ENCODE data around the gene IGHMBP2.

Gene IGHMBP2

DNA sequence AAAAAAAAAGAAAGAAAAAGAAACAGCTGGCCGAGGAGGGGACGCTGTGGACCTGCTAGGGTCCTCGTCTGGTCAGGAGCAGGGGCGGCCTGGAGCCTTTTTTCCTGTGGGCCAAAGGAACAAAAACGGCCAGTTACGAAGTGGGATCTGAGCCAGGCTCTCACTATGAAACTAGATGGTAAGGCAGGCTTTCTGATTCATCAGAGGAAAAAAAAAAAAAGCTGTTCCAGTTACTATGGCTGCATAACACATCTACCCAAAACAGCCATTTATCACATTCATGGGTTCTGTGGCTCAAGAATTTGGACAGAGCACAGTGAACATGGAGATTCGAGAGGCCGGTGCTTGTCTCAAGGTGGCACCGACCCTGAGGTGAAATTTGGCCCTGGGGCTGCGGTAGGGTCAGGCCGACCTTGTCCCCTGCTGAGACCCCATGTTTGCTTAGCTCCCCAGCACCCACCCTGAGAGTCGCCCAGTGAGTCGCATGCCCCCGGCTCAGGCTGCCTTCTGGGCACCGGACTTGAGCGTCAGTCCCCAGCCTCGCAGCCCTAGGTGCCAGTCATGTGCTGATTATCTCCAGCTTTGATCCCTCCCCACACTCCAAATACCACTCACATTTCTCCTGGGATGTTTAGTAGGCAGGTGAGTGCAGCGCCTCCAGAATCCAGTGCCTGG lies 42.9 kb downstream of the IGHMBP2 start:
- Histone ChIP-seq H3K9me3 (ENCODE audit: insufficient read depth, low read length) (no peaks in the 10 kb centered on the region), H3K27me3 (ENCODE audit: low read length) (no peaks in the 10 kb centered on the region), H4K20me1 (ENCODE audit: low read depth, low read length) (no peaks in the 10 kb centered on the region), H3K79me2 (ENCODE audit: insufficient read depth, low read length) (no peaks in the 10 kb centered on the region), H3K27ac (ENCODE audit: low read depth, low read length) (no peak overlapping the region), H3K9me2 (replicated peaks; ENCODE audit: insufficient read depth, low read length) (no peaks in the 10 kb centered on the region), H3K9ac (ENCODE audit: low read length) (no peak overlapping the region), H3F3A (ENCODE audit: insufficient read depth) (no peaks in the 10 kb centered on the region), H3K36me3 (ENCODE audit: low read length) (no peaks in the 10 kb centered on the region), H3K4me3 (ENCODE audit: insufficient read depth, low read length, poor library complexity, severe bottlenecking) (no peak overlapping the region), H2AFZ (ENCODE audit: low read depth, low read length, severe bottlenecking) (no peak overlapping the region), H3K4me2 (ENCODE audit: low read depth, low read length, poor library complexity, severe bottlenecking) (no peak overlapping the region)
- TF ChIP-seq CTCF (IDR thresholded peaks at IDR 0.05; ENCODE audit: insufficient read depth, low read length, poor library complexity, severe bottlenecking), result no peak
- TF ChIP-seq EZH2phosphoT487 (conservative IDR thresholded peaks at IDR 0.05; ENCODE audit: low read length), result no peak

DNA sequence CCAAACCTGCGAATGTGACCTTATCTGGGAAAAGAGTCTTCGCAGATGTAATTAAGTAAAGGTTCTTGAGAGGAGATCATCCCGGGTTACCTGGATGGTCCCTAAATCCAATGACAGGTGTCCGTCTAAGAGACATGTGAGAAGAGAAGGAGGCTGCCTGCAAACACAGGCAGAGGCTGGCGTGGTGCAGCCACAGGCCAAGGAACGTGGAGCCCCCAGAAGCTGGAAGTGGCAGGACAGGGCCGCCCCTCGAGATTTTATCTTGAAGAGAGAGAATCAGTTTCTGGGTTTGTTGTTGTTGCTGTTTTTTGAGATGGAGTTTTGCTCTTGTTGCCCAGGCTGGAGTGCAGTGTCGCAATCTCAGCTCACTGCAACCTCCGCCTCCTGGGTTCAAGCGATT lies 43.5 kb downstream of the IGHMBP2 start:
- H3K27ac ChIP-seq (ENCODE audit: low read depth, low read length), result no peak overlapping the region
- no peaks in the 10 kb centered on the region for H3K9me3 ChIP-seq (ENCODE audit: insufficient read depth, low read length)
- no peak for TF ChIP-seq CTCF (IDR thresholded peaks at IDR 0.05; ENCODE audit: insufficient read depth, low read length, poor library complexity, severe bottlenecking)
- TF ChIP-seq EZH2phosphoT487 (conservative IDR thresholded peaks at IDR 0.05; ENCODE audit: low read length), result no peak
- H3K9ac ChIP-seq (ENCODE audit: low read length), result no peak overlapping the region
- no peak overlapping the region for H2AFZ ChIP-seq (ENCODE audit: low read depth, low read length, severe bottlenecking)
- no peaks in the 10 kb centered on the region for H3K27me3 ChIP-seq (ENCODE audit: low read length)
- no peaks in the 10 kb centered on the region for H3F3A ChIP-seq (ENCODE audit: insufficient read depth)
- H3K4me2 ChIP-seq (ENCODE audit: low read depth, low read length, poor library complexity, severe bottlenecking), result no peak overlapping the region
- H3K36me3 ChIP-seq (ENCODE audit: low read length), result no peaks in the 10 kb centered on the region
- no peaks in the 10 kb centered on the region for H3K9me2 ChIP-seq (replicated peaks; ENCODE audit: insufficient read depth, low read length)
- no peaks in the 10 kb centered on the region for H4K20me1 ChIP-seq (ENCODE audit: low read depth, low read length)
- no peaks in the 10 kb centered on the region for H3K79me2 ChIP-seq (ENCODE audit: insufficient read depth, low read length)
- no peak overlapping the region for H3K4me3 ChIP-seq (ENCODE audit: insufficient read depth, low read length, poor library complexity, severe bottlenecking)

DNA sequence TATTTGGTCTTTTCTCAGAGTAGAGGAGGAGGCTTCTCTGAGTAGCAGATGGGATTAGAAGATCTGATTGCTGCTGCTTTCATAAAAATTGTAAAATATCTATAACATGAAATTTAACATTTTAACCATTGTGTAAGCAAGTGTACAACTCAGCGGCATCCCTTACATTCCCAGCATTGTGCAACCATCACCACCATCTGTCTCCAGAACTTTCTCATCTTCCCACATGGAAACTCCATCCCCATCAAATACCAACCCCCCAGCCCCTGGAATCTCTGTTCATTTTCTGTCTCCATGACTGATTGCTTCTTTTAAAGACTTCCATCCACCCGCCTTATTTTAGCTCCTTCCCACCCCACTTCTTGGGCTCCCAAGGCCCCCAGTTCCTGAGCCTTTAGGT lies 44.8 kb downstream of the IGHMBP2 start:
- H3K27me3 ChIP-seq (ENCODE audit: low read length), result no peaks in the 10 kb centered on the region
- no peak overlapping the region for H2AFZ ChIP-seq (ENCODE audit: low read depth, low read length, severe bottlenecking)
- H4K20me1 ChIP-seq (ENCODE audit: low read depth, low read length), result no peaks in the 10 kb centered on the region
- H3K36me3 ChIP-seq (ENCODE audit: low read length), result no peaks in the 10 kb centered on the region
- no peaks in the 10 kb centered on the region for H3F3A ChIP-seq (ENCODE audit: insufficient read depth)
- H3K9me2 ChIP-seq (replicated peaks; ENCODE audit: insufficient read depth, low read length), result no peaks in the 10 kb centered on the region
- TF ChIP-seq EZH2phosphoT487 (conservative IDR thresholded peaks at IDR 0.05; ENCODE audit: low read length) (no peak), CTCF (IDR thresholded peaks at IDR 0.05; ENCODE audit: insufficient read depth, low read length, poor library complexity, severe bottlenecking) (no peak)
- no peak overlapping the region for H3K4me3 ChIP-seq (ENCODE audit: insufficient read depth, low read length, poor library complexity, severe bottlenecking)
- no peak overlapping the region for H3K4me2 ChIP-seq (ENCODE audit: low read depth, low read length, poor library complexity, severe bottlenecking)
- H3K9ac ChIP-seq (ENCODE audit: low read length), result no peak overlapping the region
- H3K9me3 ChIP-seq (ENCODE audit: insufficient read depth, low read length), result no peaks in the 10 kb centered on the region
- H3K27ac ChIP-seq (ENCODE audit: low read depth, low read length), result no peak overlapping the region
- no peaks in the 10 kb centered on the region for H3K79me2 ChIP-seq (ENCODE audit: insufficient read depth, low read length)

All from SU-DHL-6 (cell line).